ENCODE measurements around the gene PROSER1. TPM values are rescaled to one million over a fixed set of nuclear protein-coding genes. Genes with fewer than 3 reads are reported as not detected.

PROSER1 gene
- total RNA-seq, 2 experiments from 2014 or later, result 47.3 to 51.2 TPM

DNA sequence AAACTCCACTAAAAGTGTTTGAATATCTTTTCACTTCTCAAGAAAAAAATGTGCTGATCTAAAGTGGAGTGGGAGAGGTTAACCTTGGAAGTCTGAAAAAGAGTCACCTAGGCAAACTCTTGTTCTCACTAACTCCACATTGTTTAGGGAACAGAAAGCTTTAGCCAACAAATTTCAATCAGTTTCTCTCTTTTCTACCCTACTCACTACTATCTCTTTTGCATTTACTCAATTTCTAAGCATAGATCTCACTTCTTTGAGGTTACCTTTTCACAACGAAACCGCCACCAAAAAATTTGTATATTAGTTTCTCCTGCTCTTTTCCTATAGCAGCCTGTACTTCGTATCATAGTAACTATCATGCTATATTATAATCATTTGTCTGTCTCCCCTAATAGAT, 6.6 kb upstream of the PROSER1 start:
- no peaks in the 10 kb centered on the region for H3K27me3 Mint-ChIP-seq
- H3K4me3 Mint-ChIP-seq, result no peak overlapping the region
- peaks cover 21% of the 10 kb centered on the region for H3K4me1 Mint-ChIP-seq
- no peak for DNase-seq
- peaks cover 36% of the 10 kb centered on the region for H3K36me3 Mint-ChIP-seq (ENCODE audit: low read depth)
- CTCF ChIA-PET, result no interaction called here
- no peaks in the 10 kb centered on the region for H3K9me3 Mint-ChIP-seq
- POLR2A ChIA-PET, result no interaction called here
- H3K27ac Mint-ChIP-seq, result no peak overlapping the region

DNA sequence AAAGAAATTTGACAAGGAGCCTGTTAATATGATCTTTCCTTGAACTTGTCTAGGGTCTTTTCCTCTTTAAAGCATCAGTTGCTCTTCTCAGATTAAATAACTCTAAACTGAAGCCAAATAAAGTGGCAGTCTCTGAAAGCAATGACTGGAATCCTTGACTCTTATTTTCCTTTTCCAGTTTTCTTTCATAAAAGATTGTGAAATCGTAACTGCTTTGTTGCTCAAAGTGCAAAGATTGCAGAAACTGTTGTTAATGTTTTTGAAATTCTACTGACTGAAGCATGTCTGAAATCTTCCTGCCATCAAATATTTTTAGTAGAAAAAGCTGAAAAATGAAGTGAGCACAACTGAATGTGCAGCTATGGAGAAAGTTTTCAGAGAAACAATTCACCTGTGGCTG, 2.3 kb upstream of the PROSER1 start:
- H3K4me1 Mint-ChIP-seq, result peaks cover 41% of the 10 kb centered on the region
- POLR2A ChIA-PET, result no interaction called here

DNA sequence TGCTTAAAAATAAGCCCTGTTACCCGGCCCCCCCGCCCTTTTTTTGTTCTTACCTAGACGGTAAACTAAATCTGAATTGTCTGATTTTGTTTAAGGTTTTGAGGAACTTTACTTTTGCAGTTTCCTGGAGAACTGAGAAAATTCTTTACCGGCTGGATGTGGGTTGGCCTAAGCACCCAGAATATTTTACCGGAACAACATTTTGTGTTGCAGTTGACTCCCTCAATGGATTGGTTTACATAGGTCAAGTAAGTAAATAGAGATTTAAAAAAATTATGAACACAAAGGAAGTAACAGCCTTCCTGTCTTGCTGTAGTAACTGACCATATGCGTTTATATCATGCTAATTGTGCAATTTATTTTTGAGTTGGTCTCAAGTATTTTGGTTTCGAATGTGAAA, 1.2 kb upstream of the PROSER1 start:
- peaks cover 51% of the 10 kb centered on the region for H3K4me1 Mint-ChIP-seq
- peak overlapping the region; percentile 89 for H3K4me3 Mint-ChIP-seq
- DNase-seq, result no peak
- H3K27me3 Mint-ChIP-seq, result no peaks in the 10 kb centered on the region
- H3K27ac Mint-ChIP-seq, result peak overlapping the region; percentile 98
- ChIA-PET CTCF (interaction anchor here (1.6 kb wide), 1 partner anchor 14 kb away, joined by 3 read pairs; no protein-coding TSS in a partner anchor), POLR2A (no interaction called here)
- peaks cover 25% of the 10 kb centered on the region for H3K36me3 Mint-ChIP-seq (ENCODE audit: low read depth)
- H3K9me3 Mint-ChIP-seq, result no peaks in the 10 kb centered on the region

More for the DNA sequence above, 2.3 kb upstream of the PROSER1 start:
- Mint-ChIP-seq H3K27me3 (no peaks in the 10 kb centered on the region), H3K4me3 (peak overlapping the region; percentile 2), H3K9me3 (no peaks in the 10 kb centered on the region), H3K27ac (no peak overlapping the region), H3K36me3 (ENCODE audit: low read depth) (peaks cover 29% of the 10 kb centered on the region)
- no peak for DNase-seq
- CTCF ChIA-PET, result interaction anchor here (0.5 to 0.6 kb wide), 2 partner anchors 14 to 1131 kb away, joined by 3 read pairs; no protein-coding TSS in a partner anchor

DNA sequence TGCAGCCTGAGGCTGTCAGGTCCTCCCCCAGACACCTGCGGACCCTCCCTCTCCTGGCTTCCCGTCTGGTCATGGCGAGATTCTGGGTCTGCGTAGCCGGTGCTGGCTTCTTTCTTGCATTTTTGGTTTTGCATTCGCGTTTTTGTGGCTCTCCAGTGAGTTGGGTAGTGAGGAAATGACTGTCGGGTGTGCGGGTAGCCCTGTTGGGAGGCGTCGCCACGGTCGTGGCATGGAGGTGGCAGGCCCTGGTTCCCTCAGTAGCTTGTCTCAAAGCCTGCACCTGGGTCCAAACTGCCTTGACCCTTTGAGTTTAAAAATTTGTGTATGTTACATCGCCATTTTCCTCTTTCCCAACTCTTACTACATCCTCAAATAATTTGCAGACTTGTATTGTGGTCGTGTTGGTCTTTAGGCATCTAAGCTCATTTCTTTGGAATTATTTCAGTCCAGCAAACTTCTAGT, 711 bp upstream of the PROSER1 start:
- peak; percentile 73 for DNase-seq
- Mint-ChIP-seq H3K36me3 (ENCODE audit: low read depth) (peaks cover 25% of the 10 kb centered on the region), H3K27me3 (no peaks in the 10 kb centered on the region), H3K27ac (peak overlapping the region; percentile 98), H3K9me3 (no peaks in the 10 kb centered on the region), H3K4me3 (peak overlapping the region; percentile 89), H3K4me1 (peaks cover 55% of the 10 kb centered on the region)
- POLR2A ChIA-PET, result no interaction called here
- CTCF ChIA-PET, result interaction anchor here (1.6 to 1.9 kb wide), 2 partner anchors 10 to 13 kb away, joined by 3 to 6 read pairs; no protein-coding TSS in a partner anchor

DNA sequence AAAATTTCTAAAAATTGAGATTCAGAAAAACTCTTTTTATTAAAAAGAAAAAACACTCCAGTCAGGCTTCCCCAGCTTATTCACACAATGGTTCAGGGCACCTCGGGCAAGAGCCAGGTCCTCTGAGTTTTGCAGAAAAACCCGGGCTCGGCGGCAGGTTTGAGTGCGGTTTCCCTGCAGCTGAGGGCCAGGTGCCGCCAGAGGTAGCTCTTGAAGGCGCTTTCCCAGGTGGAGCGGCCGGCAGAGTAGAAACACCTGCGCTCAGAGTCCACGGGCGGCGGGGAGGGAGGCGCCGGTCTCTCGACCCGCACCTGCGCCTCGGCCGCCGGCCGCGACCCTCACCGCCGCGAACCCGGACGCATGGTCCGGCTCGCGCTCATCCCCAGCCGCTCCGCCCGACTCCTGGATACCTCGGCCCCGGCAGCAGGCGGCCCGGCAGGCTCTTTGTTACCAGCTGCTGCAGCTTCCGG, 444 bp downstream of the PROSER1 start:
- peak overlapping the region; percentile 98 for H3K27ac Mint-ChIP-seq
- CTCF ChIA-PET, result interaction anchor here (1.0 to 1.9 kb wide), 6 partner anchors 9 to 599 kb away, joined by 3 to 6 read pairs (median 3); no protein-coding TSS in a partner anchor
- peaks cover 53% of the 10 kb centered on the region for H3K4me1 Mint-ChIP-seq
- peak; percentile 46 for DNase-seq
- no peaks in the 10 kb centered on the region for H3K9me3 Mint-ChIP-seq
- no peaks in the 10 kb centered on the region for H3K27me3 Mint-ChIP-seq
- H3K4me3 Mint-ChIP-seq, result peak overlapping the region; percentile 89
- H3K36me3 Mint-ChIP-seq (ENCODE audit: low read depth), result peaks cover 22% of the 10 kb centered on the region
- POLR2A ChIA-PET, result no interaction called here

DNA sequence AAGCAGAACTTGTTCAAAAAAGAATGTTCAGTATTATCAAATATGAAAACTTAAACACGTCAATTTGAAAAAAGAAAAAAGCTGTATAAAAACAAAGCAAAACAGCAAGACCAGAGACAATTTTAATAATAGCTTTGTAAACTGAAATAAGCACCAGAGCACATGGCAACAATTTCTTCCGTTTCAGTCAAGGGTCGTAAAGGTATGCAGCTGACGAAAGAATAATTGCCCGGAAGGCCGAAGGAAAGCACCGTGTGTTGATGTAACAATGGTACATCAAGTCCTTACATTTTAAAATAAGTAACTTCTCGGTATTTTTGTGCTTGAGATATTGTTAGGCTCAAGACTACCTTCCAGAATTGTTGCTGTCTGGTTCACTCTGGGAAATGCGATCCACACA, 1.7 kb downstream of the PROSER1 start:
- peak; percentile 17 for DNase-seq
- ChIA-PET POLR2A (no interaction called here), CTCF (interaction anchor here (1.4 kb wide), 1 partner anchor 13 kb away, joined by 3 read pairs; no protein-coding TSS in a partner anchor)
- Mint-ChIP-seq H3K36me3 (ENCODE audit: low read depth) (peaks cover 25% of the 10 kb centered on the region), H3K9me3 (no peaks in the 10 kb centered on the region), H3K4me1 (peaks cover 51% of the 10 kb centered on the region), H3K27me3 (no peaks in the 10 kb centered on the region), H3K4me3 (peak overlapping the region; percentile 89), H3K27ac (peak overlapping the region; percentile 85)

DNA sequence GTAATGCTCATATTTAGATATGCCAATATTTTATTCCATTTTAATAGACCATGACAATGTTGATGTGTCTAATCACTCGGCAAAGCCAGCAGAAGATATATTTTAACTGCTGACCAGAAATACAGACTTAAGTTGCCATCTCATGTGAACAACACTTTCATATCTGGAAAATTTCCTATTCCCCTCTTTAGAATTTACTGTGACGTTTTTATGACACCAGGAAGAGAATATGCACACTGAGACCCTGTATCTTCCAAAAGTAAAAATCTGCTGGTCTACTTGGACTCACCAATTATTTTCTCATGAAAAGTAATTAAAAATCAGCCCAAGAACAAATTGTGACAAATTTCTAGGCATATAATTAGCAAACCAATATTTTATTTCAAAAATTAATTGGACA, 2.1 kb downstream of the PROSER1 start:
- POLR2A ChIA-PET, result no interaction called here
- Mint-ChIP-seq H3K4me1 (peaks cover 49% of the 10 kb centered on the region), H3K4me3 (peak overlapping the region; percentile 89), H3K9me3 (no peaks in the 10 kb centered on the region), H3K36me3 (ENCODE audit: low read depth) (peaks cover 24% of the 10 kb centered on the region), H3K27me3 (no peaks in the 10 kb centered on the region), H3K27ac (peak overlapping the region; percentile 85)
- CTCF ChIA-PET, result interaction anchor here (0.6 kb wide), 1 partner anchor 502 kb away, joined by 3 read pairs; no protein-coding TSS in a partner anchor
- DNase-seq, result no peak

DNA sequence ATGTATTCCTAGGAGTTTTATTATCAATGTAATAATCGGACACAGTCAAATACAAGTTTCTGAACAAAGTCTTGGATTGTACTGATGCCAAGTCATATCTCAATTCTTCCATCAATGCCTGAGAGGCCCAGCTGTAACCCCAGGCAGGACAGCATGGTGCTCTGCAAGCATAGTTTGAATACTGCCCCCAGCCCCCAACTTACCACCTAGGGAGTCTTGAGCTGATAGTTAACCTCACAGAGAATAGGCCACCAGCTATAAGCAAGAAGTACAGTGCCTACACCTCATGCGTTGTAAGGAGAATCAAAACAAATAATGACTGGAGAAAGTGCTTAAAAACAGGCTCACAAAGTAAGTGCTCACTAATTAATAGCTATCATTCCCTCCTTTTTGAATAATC, 2.7 kb downstream of the PROSER1 start:
- Mint-ChIP-seq H3K36me3 (ENCODE audit: low read depth) (peaks cover 21% of the 10 kb centered on the region), H3K4me3 (peak overlapping the region; percentile 89), H3K27ac (no peak overlapping the region), H3K9me3 (no peaks in the 10 kb centered on the region), H3K4me1 (peaks cover 43% of the 10 kb centered on the region), H3K27me3 (no peaks in the 10 kb centered on the region)
- ChIA-PET POLR2A (no interaction called here), CTCF (interaction anchor here (0.6 kb wide), 1 partner anchor 502 kb away, joined by 3 read pairs; no protein-coding TSS in a partner anchor)
- no peak for DNase-seq

DNA sequence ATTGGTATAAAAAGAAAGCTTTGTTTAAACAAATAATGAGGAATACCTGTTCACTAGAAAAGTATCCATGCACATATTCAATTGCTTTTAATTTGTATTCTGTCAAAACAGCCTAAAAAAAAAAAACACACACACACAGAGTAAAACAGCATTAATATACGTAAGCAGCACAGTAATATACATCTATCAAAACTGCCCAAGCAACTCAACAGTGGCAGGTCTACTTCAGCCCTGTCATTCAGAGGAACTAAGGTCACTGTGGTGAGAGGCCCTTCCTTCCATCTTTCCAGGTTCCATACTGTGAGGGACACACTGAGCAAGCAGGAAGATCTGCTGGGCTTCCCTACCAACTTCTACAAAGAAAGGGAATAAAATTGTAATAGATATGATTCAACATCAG, 3.8 kb downstream of the PROSER1 start:
- Mint-ChIP-seq H3K4me1 (peaks cover 36% of the 10 kb centered on the region), H3K27ac (no peak overlapping the region), H3K27me3 (no peaks in the 10 kb centered on the region), H3K9me3 (no peaks in the 10 kb centered on the region), H3K36me3 (ENCODE audit: low read depth) (peaks cover 23% of the 10 kb centered on the region), H3K4me3 (no peak overlapping the region)
- ChIA-PET POLR2A (no interaction called here), CTCF (interaction anchor here (0.6 kb wide), 1 partner anchor 99 kb away, joined by 4 read pairs; no protein-coding TSS in a partner anchor)
- DNase-seq, result no peak

DNA sequence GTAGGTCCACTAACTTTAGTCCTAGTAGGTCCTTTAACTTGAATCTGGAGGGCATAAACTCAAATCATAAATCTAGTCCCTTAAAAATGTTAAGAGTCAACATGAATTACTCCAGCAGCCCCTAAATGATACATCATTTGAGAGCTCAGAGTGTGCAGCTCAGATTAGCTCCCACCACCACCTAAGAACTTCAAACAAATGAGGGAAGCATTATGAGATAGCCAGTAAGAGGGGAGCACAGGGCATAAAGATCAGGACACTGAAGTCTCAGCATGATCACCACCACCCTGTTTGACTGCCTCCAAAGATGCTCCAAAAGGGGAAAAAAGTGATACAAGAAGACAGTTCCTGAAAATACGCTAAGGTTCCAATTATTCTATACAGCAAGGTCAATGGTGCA, 5.7 kb downstream of the PROSER1 start:
- Mint-ChIP-seq H3K27ac (no peak overlapping the region), H3K4me1 (peaks cover 30% of the 10 kb centered on the region), H3K27me3 (no peaks in the 10 kb centered on the region), H3K9me3 (no peaks in the 10 kb centered on the region), H3K36me3 (ENCODE audit: low read depth) (peaks cover 31% of the 10 kb centered on the region), H3K4me3 (no peak overlapping the region)
- no peak for DNase-seq
- POLR2A ChIA-PET, result no interaction called here
- CTCF ChIA-PET, result interaction anchor here (0.6 kb wide), 1 partner anchor 12 kb away, joined by 4 read pairs; no protein-coding TSS in a partner anchor

DNA sequence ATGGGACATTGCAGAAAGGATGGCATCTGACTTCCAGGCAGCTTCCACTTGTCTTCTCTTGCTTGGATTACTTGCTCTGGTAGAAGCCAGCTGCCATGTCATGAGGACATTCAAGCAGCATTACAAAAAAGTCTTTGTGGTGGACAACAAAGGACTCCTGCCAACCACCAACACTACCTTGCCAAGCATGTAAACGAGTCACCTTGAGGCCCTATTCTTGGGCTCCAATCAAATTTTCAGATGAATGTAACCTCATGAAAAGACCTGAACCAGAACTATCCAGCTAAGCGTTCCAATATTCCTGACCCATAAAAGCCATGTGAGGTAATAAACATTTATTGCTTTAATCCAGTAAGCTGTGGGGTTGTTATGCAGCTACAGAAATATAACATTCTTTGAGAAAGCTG, 12.5 kb downstream of the PROSER1 start:
- no peak overlapping the region for H3K4me3 Mint-ChIP-seq
- POLR2A ChIA-PET, result no interaction called here
- DNase-seq, result no peak
- H3K9me3 Mint-ChIP-seq, result no peaks in the 10 kb centered on the region
- peaks cover 59% of the 10 kb centered on the region for H3K36me3 Mint-ChIP-seq (ENCODE audit: low read depth)
- H3K4me1 Mint-ChIP-seq, result peaks cover 2% of the 10 kb centered on the region
- no peaks in the 10 kb centered on the region for H3K27me3 Mint-ChIP-seq
- H3K27ac Mint-ChIP-seq, result peak overlapping the region; percentile 13
- CTCF ChIA-PET, result interaction anchor here (0.9 kb wide), 1 partner anchor 13 kb away, joined by 3 read pairs; the partner anchor contains the start of genes NHLRC3 and PROSER1

DNA sequence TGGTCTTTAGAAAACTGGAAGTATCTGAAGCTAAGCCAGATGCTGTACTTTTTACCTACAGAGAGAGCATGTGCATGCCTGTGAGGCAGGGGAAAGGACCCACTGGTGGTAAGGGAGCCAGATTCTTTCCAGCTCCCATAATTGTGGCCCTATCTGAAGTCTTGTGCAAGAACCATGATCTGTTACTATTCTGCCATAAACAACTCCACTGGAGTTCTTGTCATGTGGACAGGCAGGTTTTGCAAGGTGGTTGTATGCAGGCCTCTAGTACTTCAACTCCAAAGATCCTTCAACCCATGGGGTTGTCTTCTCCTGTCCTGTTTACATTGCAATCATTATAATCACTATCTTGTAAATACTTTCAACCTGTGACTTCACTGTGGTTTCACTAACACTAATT, 14.1 kb downstream of the PROSER1 start:
- DNase-seq, result no peak
- Mint-ChIP-seq H3K9me3 (no peaks in the 10 kb centered on the region), H3K27ac (no peak overlapping the region), H3K4me3 (no peak overlapping the region), H3K27me3 (no peaks in the 10 kb centered on the region), H3K4me1 (peaks cover 2% of the 10 kb centered on the region), H3K36me3 (ENCODE audit: low read depth) (peaks cover 59% of the 10 kb centered on the region)
- CTCF ChIA-PET, result interaction anchor here (0.9 kb wide), 1 partner anchor 13 kb away, joined by 3 read pairs; no protein-coding TSS in a partner anchor
- POLR2A ChIA-PET, result no interaction called here

DNA sequence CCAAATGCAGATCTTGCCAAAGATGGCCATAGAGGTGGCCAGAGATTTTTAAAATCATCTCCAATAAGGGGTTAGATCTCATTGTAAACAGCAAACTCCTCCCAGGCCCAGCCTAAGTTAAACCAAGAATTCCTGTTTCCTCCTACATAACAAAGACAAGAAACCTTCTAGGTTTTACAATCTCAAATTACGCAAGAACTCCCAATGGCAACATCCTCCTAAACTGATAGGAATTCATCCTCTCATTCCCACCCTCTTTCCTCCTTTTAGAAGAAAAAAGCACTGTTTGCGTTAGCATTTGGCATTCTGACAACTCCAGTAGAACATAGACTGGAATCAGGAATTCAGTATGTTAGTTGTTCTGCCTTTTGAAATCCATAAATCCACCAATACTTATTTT, 14.6 kb downstream of the PROSER1 start:
- Mint-ChIP-seq H3K27ac (no peak overlapping the region), H3K9me3 (no peaks in the 10 kb centered on the region), H3K36me3 (ENCODE audit: low read depth) (peaks cover 59% of the 10 kb centered on the region), H3K27me3 (no peaks in the 10 kb centered on the region), H3K4me3 (no peak overlapping the region), H3K4me1 (peaks cover 5% of the 10 kb centered on the region)
- CTCF ChIA-PET, result interaction anchor here (0.9 kb wide), 1 partner anchor 14 kb away, joined by 3 read pairs; no protein-coding TSS in a partner anchor
- DNase-seq, result no peak
- POLR2A ChIA-PET, result no interaction called here
